Hepatocyte (in vitro differentiated cells): Measurements from ENCODE around the gene SCAF4.

Experiments
- CTCF ChIP-seq: fragments of 200-600 bp; sonication (generic); IDR thresholded peaks from 2 replicates; pipeline ENCODE4 v1.5.1; 2016; ENCODE audit warnings: antibody characterized with exemption, mild to moderate bottlenecking; ENCODE audit not compliant: poor library complexity
- EZH2 ChIP-seq: fragments of 200-600 bp; sonication (generic); IDR thresholded peaks from 2 replicates; pipeline ENCODE4 v1.6.1; 2016; ENCODE audit warnings: antibody characterized with exemption, mild to moderate bottlenecking, borderline replicate concordance

GRCh38 chr21:31727181-31727580, 4.7 kb downstream of the SCAF4 start:
- TF ChIP-seq CTCF (no peak), EZH2 (no peak)
